B cell (primary cell): ENCODE measurements around the gene CADM1. TPM values are rescaled to one million over a fixed set of nuclear protein-coding genes. Genes with fewer than 3 reads are reported as not detected.

Experiments
- ATAC-seq: fragments of 200-7000 bp; cut with Tn5 transposase; one replicate; pipeline ENCODE4 v1.10.0; 2021; ENCODE audit warnings: low read depth, mild to moderate bottlenecking, moderate number of reproducible peaks, moderate library complexity
- CTCF ChIA-PET: fragments of 350-600 bp; sonication (Branson Sonifier 250); formaldehyde crosslinking; loops from one replicate; lab custom pipeline; 2021; ENCODE audit warnings: antibody characterized with exemption, inconsistent platforms; lab: Charles Lee
- POLR2A ChIA-PET: fragments of 350-600 bp; sonication (Branson Sonifier 250); formaldehyde crosslinking; loops from one replicate; lab custom pipeline; 2021; ENCODE audit warnings: antibody characterized with exemption; lab: Charles Lee
- DNase-seq: peaks from one replicate; pipeline ENCODE4 v3.0.0; 2013
- H2AFZ ChIP-seq: 2 replicates; pipeline ENCODE4 v1.6.1; 2012; ENCODE audit warnings: mild to moderate bottlenecking, low read depth, low read length; ENCODE audit not compliant: insufficient read depth, poor library complexity, severe bottlenecking
- H3K27ac ChIP-seq, 2 donors: 1 replicate in 1 of 2; 2 replicates in 1 of 2; pipeline ENCODE4 v1.5.1; 2012 to 2013; ENCODE audit warnings: low read length in 2 of 2, mild to moderate bottlenecking in 2 of 2, moderate library complexity in 1 of 2
- H3K27me3 ChIP-seq, 4 experiments: fragments of 200-600 bp in 1 of 4; sonication (generic) in 1 of 4; replicated peaks in 1 of 4; 1 replicate in 2 of 4; 2 replicates in 2 of 4; pipeline versions ENCODE4 v1.6.1 to v1.7.0; 2013 to 2016; ENCODE audit warnings: low read length in 3 of 4, mild to moderate bottlenecking in 2 of 4, mixed read lengths in 1 of 4, moderate library complexity in 1 of 4; ENCODE audit not compliant: insufficient read depth in 4 of 4, control insufficient read depth in 3 of 4; ENCODE audit errors: control extremely low read depth in 1 of 4
- H3K36me3 ChIP-seq, 2 experiments: replicated peaks in 1 of 2; 1 replicate in 1 of 2; 2 replicates in 1 of 2; pipeline versions ENCODE4 v1.6.1 to v1.7.1; 2013; ENCODE audit warnings: low read length in 1 of 2; ENCODE audit not compliant: insufficient read depth in 2 of 2, control insufficient read depth in 1 of 2; ENCODE audit errors: control extremely low read depth in 1 of 2, extremely low read depth in 1 of 2
- H3K4me1 ChIP-seq, 2 donors: fragments of 200-600 bp in 1 of 2; sonication (generic) in 1 of 2; 1 replicate in 1 of 2; 2 replicates in 1 of 2; pipeline versions ENCODE4 v1.5.1 to v1.6.1; 2013 to 2017; ENCODE audit warnings: low read length in 2 of 2; ENCODE audit not compliant: control insufficient read depth in 2 of 2, insufficient read depth in 2 of 2
- H3K4me2 ChIP-seq: replicated peaks from 2 replicates; pipeline ENCODE3; 2012; ENCODE audit warnings: mild to moderate bottlenecking, low read depth, low read length; ENCODE audit not compliant: poor library complexity, severe bottlenecking
- H3K4me3 ChIP-seq, 5 experiments: fragments of 200-600 bp in 1 of 5; sonication (generic) in 1 of 5; 1 replicate in 3 of 5; 2 replicates in 2 of 5; pipeline versions ENCODE4 v1.5.1 to v1.7.0; 2011 to 2016; ENCODE audit warnings: low read length in 4 of 5, mild to moderate bottlenecking in 4 of 5, low read depth in 2 of 5, control low read depth in 1 of 5, moderate library complexity in 1 of 5; ENCODE audit not compliant: insufficient read depth in 1 of 5; ENCODE audit errors: control extremely low read depth in 1 of 5, extremely low read depth in 1 of 5
- H3K79me2 ChIP-seq: fragments of 200-600 bp; sonication (generic); one replicate; pipeline ENCODE4 v1.6.0; 2016; ENCODE audit warnings: low read length; ENCODE audit not compliant: control insufficient read depth, insufficient read depth
- H3K9ac ChIP-seq: fragments of 200-600 bp; sonication (generic); 2 replicates; pipeline ENCODE4 v1.6.1; 2017; ENCODE audit warnings: mild to moderate bottlenecking, low read length, moderate library complexity
- H3K9me3 ChIP-seq, 3 donors: one replicate each; pipeline versions ENCODE4 v1.6.1 to v1.7.1; 2013; ENCODE audit warnings: low read length in 2 of 3; ENCODE audit not compliant: control insufficient read depth in 2 of 3, insufficient read depth in 1 of 3; ENCODE audit errors: control extremely low read depth in 1 of 3
- H4K20me1 ChIP-seq: 2 replicates; pipeline ENCODE4 v1.6.0; 2012; ENCODE audit warnings: mild to moderate bottlenecking, low read length; ENCODE audit not compliant: insufficient read depth, control insufficient read depth, poor library complexity, severe bottlenecking
- H3K27ac Mint-ChIP-seq: one replicate; pipeline ENCODE4 v1.8.0; 2021; ENCODE audit warnings: mixed read lengths
- H3K27me3 Mint-ChIP-seq: one replicate; pipeline ENCODE4 v1.8.0; 2021; ENCODE audit warnings: mixed read lengths
- H3K4me1 Mint-ChIP-seq: one replicate; pipeline ENCODE4 v1.8.0; 2021; ENCODE audit warnings: mixed read lengths
- H3K4me3 Mint-ChIP-seq: one replicate; pipeline ENCODE4 v1.8.0; 2021; ENCODE audit warnings: mixed read lengths
- H3K9me3 Mint-ChIP-seq: one replicate; pipeline ENCODE4 v1.8.0; 2022; ENCODE audit warnings: mixed read lengths; ENCODE audit not compliant: insufficient read depth
- CTCF ChIP-seq: fragments of 200-600 bp; IDR thresholded peaks from one replicate; pipeline ENCODE4 v1.8.0; 2022; ENCODE audit warnings: antibody characterized with exemption, mild to moderate bottlenecking
- EZH2 ChIP-seq: IDR thresholded peaks from 2 replicates; pipeline ENCODE4 v1.6.1; 2012; ENCODE audit warnings: borderline replicate concordance, low read depth, mild to moderate bottlenecking, moderate library complexity, low read length; ENCODE audit not compliant: insufficient read depth, poor library complexity, severe bottlenecking
- WGBS: methylation state at CpG from one replicate; pipeline ENCODE4 v1.1.5; 2013; ENCODE audit warnings: missing lambda C conversion rate; ENCODE audit not compliant: insufficient coverage; 5-methylcytosine and 5-hydroxymethylcytosine counted together
- intact Hi-C: fragments of 100-400 bp; cut with micrococcal nuclease; formaldehyde crosslinking; loops from one replicate; pipeline ENCODE4 v1.10.0; 2022
- polyA plus RNA-seq: library from polyadenylated mRNA; depleted of rRNA; stranded (reverse); fragments of >200 nt; gene quantifications from 2 replicates; pipeline ENCODE4 v1.2.3, GENCODE V29; 2012
- total RNA-seq, 2 donors: library from RNA; stranded (reverse); fragments of 120-200 nt in 1 of 2; gene quantifications; 1 replicate in 1 of 2; 2 replicates in 1 of 2; pipeline versions ENCODE4 v1.2.3 to v1.2.4, GENCODE V29; 2013 to 2022

The CADM1 gene
- total and polyA plus RNA-seq, 2 donors (not counting 1 experiment from before 2014, with no cell fraction given), result 0.43 to 0.49 TPM

GRCh38 chr11:115144014-115144413 lies 360.2 kb downstream of the CADM1 start:
- Histone ChIP-seq H3K79me2 (no peaks in the 10 kb centered on the region), H3K9ac (no peak overlapping the region), H3K9me3 (peaks cover 0 to 2% (median 0%) of the 10 kb centered on the region in 3 donors), H3K27me3 (peaks cover 0 to 3% (median 0%) of the 10 kb centered on the region in 4 experiments), H3K36me3 (no peaks in the 10 kb centered on the region), H2AFZ (no peak overlapping the region), H3K4me1 (no peaks in the 10 kb centered on the region), H3K4me3 (no peak overlapping the region), H4K20me1 (no peaks in the 10 kb centered on the region), H3K27ac (no peak overlapping the region), H3K4me2 (no peak overlapping the region)
- POLR2A ChIA-PET, result no interaction called here
- ATAC-seq, result no peak
- Mint-ChIP-seq H3K27me3 (peaks cover 3% of the 10 kb centered on the region), H3K9me3 (peaks cover 3% of the 10 kb centered on the region), H3K27ac (no peak overlapping the region), H3K4me3 (no peak overlapping the region), H3K4me1 (no peaks in the 10 kb centered on the region)
- TF ChIP-seq CTCF (no peak), EZH2 (no peak)
- 92% methylated on average over 4 of the region's 5 CpGs for WGBS
- DNase-seq, result no peak
- CTCF ChIA-PET, result no interaction called here
- intact Hi-C loops, result no loop called here

- H3K4me3 ChIP-seq, result no peak overlapping the region
- H2AFZ ChIP-seq, result no peak overlapping the region
- peaks cover 0 to 3% (median 0%) of the 10 kb centered on the region in 4 experiments for H3K27me3 ChIP-seq
- Mint-ChIP-seq H3K4me1 (no peaks in the 10 kb centered on the region), H3K27me3 (peaks cover 3% of the 10 kb centered on the region), H3K27ac (no peak overlapping the region), H3K4me3 (no peak overlapping the region), H3K9me3 (no peaks in the 10 kb centered on the region)
- no peaks in the 10 kb centered on the region for H3K4me1 ChIP-seq
- H4K20me1 ChIP-seq, result no peaks in the 10 kb centered on the region
- H3K9me3 ChIP-seq, result peaks cover 0 to 2% (median 0%) of the 10 kb centered on the region in 3 donors
- ChIA-PET POLR2A (no interaction called here), CTCF (no interaction called here)
- no peak overlapping the region for H3K9ac ChIP-seq
- no peaks in the 10 kb centered on the region for H3K36me3 ChIP-seq
- no peak overlapping the region for H3K27ac ChIP-seq
- no peak overlapping the region for H3K4me2 ChIP-seq
- no peaks in the 10 kb centered on the region for H3K79me2 ChIP-seq
- DNase-seq (no peak), ATAC-seq (no peak)
- no peak for TF ChIP-seq CTCF
- TF ChIP-seq EZH2, result no peak
- intact Hi-C loops, result no loop called here
- 81% methylated on average over 10 of the region's 13 CpGs for WGBS
Measured at GRCh38 chr11:115141231-115142114, 362.7 kb downstream of the CADM1 start.
